OCI-M2 (cell line): ENCODE results near the gene FAM32A.
"Not testable (repeated sequence)": the region's sequence is repeated elsewhere in the genome, so short reads cannot be mapped to it uniquely, and the experiment has no call there.

Experiments
- DNase-seq: peaks from one replicate; lab custom pipeline; 2025; ENCODE audit not compliant: unreplicated experiment; lab: John Stamatoyannopoulos, UW

Gene FAM32A

DNA sequence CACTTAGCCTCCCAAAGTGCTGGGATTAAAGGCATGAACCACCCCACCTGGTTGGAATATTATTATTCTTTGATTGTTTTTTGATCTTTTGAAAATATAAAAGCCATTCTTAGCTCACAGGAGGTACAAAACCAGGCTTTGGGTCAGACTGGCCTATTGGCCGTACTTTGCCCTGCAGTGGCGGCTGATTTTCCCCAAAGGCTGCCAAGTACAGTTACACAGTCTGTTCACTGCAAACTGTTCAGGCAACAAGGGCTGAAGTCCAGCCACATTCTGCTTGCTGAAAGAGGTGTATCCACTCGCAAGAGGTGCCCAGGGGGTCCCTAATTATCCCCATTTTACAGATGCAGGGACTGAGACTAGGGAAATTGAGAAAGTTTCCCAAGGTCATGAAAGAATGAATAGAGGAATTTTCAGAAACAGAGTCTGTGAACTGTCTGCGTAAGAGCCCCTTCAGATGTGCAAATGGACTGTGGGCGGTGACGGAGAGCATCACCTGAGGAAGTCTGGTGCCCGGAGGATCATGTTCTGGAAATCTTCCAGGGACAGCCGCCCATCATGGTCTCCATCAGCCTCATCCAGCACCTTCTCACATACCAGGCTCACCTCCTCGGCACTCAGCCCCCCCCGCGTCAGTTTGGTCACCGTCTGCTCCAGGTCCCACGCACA, 20.9 kb upstream of the FAM32A start:
- DNase-seq = no peak

DNA sequence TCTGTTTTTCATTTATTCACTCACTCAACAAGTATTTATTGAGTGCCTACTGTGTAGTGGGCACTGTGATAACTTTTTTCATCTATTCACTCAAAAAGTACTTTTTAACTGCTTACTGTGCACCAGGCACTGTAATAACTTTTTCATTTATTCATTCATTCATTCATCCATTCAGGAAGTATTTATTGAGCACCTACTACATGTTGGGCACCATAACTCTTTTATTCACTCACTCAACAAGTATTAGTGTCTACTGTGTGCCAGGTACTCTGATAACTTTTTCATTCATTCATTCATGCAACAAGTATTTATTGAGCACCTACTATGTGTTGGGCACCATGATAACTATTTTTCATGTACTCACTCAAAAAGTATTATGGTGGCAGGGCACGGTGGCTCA, 18.8 kb upstream of the FAM32A start:
- DNase-seq = no peak

DNA sequence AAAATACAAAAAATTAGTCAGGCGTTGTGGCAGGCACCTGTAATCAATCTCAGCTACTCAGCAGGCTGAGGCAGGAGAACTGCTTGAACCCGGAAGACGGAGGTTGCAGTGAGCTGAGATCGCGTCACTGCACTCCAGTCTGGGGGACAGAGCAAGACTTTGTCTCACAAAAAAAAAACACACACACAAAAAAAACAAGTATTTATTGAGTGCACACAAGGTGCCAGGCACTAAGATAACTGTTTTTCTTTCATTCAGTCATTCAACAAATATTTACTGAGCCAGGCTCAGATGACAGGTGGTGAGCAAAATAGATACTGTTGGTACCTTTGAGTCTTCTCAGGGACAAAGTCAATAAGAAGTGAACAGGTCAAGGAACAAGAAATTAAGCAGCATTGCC, 18.2 kb upstream of the FAM32A start:
- DNase-seq = no peak

DNA sequence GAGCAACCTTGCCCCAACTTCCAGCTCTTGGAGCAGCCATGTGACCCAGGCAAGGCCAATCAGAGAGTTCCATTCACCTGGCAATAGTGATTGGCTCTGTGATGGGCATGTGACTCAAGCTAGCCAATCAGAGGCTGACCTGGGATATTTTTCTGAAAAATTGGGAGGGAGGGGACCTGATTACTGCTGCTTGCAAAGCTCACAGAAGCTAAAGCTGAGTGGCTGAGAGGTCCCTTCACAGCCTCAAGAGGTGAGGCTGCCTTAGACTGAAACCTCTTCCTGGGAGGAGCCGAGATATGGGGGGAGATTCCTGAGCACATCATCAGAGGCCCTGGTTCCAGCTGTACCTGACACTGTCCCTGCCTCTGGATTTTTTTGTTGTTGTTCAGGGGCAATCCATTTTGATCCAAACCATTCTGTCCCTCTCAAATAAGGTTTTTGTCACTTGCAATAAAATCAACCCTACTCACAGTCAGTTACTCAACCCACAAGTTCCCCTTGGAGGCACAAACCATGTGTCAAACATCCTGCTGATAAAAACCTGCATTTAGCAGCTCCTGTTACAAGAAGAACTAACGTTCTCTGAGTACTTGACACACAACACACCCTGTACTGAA, 16.6 kb upstream of the FAM32A start:
- DNase-seq = peak; percentile 63

DNA sequence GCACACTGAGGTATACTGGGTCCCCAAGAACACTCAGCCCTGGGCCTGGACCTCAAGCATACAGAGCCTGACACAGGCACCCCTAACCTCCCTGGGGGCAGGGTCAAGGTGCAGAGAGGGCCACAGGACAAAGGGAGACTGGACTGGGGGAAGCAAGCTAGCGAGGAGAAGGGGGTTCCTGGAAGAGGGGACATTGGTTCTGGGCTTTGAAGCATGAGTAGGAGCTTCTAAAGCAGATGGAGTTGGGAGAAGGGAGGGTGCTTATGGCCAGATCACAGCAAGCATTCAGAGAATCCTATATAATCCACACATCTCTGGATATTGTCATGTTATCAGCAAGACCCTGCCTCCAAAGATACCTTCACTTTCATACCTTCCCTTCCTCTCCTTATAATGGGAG, 15.1 kb upstream of the FAM32A start:
- DNase-seq = no peak

DNA sequence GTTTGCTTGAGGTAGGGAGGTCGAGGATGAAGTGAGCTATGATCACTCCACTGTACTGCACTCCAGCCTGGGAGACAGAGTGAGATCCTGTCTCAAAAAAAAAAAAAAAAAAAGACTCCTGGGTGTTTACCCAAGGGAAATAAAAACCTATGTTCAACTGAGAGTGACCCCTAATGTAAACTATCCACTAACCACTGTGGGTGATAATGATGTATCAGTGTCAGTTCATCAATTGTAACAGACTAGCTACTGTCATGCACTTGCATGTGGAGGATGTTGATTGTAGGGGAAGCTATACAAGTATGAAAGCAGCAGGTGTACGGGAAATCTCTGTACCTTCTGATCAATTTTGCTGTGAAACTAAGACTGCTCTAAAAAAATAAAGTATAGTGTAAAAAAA, 9.3 kb upstream of the FAM32A start:
- no peak for DNase-seq

DNA sequence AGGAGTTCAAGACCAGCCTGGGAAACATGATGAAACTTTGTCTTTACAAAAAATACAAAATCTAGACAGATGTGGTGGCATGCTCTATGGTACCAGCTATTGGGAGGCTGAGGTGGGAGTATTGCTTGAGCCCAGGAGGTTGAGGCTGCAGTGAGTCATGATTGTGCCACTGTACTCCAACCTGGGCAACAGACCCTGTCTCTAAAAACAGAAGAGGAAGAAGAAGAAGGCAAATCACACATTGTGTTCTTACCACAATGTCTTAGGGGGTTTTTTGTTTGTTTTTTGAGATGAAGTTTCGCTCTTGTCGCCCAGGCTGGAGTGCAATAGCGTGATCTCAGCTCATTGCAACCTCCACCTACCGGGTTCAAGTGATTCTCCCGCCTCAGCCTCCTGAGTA, 6.3 kb upstream of the FAM32A start:
- not testable (repeated sequence) for DNase-seq

DNA sequence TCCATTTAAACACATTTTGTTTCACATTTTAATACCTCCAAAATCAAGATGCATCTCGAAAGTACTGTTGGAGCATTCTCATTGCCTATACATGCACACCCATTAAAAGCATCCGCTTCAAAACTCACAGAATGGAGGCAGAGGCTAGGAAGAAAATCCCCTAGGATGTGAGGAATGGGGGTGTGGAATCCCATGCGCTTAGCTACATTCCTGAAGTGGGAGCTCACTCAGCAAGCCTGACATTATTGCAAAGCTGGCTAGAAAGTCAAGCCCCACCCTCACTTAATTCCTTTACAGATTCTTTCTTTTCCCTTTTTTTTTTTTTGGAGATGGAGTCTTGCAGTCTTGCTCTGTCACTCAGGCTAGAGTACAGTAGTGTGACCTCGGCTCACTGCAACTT, 4.6 kb upstream of the FAM32A start:
- DNase-seq = no peak

DNA sequence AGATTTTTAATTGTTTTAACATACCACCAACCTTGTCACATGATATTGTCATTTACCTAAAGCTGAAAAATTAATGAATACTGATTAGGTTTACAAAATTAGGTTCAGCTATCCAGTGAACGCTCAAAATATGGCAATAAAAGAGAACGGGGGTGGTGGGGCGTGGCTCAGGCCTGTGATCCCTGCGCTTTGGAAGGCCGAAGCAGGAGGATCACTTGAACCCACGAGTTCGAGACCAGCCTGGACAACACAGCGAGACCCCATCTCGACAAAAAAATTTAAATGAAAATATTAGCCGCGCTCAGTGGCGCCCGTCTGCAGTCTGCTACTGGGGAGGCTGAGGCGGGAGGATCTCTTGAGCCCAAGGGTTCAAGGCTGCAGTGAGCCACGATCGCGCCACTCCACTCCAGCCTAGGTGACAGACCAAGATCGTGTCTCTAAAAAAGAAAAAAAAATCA, 516 bp upstream of the FAM32A start:
- DNase-seq = no peak

DNA sequence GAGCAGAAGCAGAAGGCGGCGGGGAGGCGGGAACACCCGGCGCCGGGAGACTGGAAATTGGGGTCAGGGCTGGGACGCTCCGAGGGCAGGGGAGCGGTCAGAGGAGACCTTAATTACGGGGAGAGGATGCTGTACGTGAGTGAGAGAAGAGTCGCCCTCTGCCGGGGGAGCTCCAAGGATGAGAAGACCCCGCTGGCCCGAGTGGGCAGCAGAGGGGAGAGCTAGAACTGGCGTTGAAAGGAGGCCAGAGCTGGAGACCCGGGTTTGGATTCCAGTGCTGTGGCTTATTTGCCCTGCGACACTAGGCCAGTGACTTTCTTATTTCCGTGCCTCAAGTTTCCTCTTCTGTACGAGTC, 536 bp downstream of the FAM32A start:
- no peak for DNase-seq

DNA sequence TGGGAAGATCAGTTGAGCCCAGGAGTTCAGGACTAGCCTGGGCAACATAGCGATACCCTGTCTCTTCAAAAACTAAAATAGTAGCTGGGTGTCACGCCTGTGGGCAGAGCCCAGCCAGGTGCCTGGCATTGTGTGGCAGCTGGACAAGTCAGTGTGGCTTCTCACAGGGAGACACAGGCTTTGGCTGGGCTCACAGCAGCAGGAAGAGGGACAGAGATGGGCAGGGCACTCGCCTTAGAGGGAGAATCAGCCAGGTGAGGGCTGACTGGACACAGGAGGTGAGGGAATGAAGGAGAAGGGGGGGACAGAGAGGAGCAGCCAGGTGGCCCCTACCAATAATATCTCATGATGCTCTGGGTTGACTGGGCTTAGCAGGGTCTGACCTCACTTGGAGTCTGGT, 3.3 kb downstream of the FAM32A start:
- no peak for DNase-seq

DNA sequence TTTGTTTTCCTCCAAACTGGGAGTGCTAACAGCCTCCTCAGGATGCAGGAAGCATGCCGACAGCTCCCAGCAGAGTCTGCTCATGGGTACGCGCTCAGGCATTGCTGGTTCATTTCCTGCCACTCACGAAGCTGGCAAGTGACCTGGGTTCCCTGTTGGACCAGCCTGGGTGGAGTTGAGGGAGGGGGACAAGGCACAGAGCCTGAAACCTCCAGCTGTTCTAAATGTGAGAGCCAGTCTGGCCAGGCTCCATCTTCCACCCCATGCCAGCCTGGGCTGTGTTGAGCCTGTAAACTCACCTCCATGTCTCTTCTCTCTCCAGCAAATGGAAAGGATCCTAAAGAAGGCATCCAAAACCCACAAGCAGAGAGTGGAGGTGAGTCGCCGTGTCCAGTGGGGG, 5.0 kb downstream of the FAM32A start:
- no peak for DNase-seq

DNA sequence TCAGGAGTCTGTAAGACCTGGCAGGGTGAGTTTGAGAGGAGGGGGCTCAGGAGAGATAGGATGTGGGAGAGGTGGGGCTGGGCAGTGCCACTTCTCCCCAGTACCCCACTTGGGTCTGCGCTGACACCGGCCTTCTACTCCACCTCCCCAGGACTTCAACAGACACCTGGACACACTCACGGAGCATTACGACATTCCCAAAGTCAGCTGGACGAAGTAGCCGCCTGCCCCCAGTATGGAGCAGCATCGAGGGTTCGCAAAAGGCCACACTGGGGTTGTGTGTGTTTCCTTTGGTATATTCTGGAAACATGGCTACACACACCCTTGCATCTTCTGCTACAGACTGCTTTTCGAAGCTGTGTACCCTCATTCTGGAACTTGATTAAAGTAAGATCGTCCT, 5.5 kb downstream of the FAM32A start:
- DNase-seq = no peak

DNA sequence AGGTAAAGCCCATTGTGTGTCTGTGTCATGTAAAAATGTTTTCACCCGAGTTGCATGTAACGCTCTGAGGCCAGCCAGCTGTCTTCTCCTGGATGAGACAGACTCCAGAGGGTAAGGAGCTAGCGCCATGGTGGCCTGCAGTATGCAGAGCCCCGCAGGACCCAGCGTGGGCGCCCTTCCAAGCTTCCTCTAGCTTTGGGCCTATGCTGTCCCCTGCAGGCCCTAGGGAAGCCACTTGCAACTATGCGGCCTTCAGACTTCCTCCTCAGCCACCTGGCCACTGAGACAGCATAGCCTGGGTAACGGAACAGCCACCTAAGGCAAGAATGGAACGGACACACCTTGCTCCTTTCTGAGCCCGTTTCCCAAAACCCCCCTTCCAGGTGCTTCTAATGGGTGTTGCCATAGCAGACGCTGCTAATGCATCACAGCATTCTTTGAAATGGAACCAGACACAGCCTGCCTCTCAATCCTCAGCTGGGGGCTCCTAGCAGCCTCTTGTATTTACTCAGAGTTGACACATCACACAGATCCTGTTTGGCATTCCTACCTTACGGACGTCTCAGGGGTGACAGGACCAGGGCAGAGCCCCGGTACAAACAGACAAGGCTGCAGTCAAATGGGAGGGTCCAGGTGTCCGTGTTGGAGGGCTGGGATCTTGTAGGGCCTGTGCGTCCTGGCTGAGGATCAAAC, 6.2 kb downstream of the FAM32A start:
- DNase-seq = no peak

DNA sequence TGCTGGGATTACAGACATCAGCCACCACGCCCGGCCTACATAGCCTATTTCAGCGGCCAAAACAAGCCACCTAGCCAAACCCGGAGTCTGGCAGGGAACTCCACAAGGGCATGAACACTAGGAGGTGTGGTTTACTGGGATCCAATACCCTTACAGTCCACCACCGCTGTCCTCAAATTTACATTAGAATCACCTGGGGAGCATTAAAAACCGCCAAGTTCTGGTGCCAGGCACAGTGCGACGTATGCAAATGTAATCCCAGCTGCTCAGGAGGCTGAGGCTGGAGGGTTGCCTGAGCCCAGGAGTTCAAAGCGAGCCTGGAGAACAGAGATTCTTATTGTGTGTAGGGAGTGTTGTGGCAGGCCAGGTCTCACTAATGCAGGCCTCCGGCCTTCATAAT, 8.3 kb downstream of the FAM32A start:
- no peak for DNase-seq

DNA sequence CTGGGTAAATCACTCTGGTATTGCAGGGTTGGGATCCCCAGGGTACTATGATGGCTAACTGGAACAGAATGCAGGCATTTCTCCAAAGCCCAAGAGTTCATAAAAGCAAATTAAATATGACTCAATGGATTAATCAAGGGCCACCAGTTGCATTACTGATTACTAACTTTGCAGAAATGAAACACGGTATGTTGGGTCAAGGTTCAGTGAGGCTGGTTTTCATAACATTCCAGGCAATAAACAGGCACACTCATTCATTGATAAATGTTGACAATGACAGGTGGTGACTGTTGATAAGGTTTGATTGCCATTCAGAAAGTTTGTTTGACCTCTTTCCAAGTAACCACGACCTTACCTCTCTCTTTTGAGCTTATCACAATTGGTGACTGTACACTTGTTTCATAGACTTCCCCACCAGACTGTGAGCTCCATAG, 12.0 kb downstream of the FAM32A start:
- no peak for DNase-seq

DNA sequence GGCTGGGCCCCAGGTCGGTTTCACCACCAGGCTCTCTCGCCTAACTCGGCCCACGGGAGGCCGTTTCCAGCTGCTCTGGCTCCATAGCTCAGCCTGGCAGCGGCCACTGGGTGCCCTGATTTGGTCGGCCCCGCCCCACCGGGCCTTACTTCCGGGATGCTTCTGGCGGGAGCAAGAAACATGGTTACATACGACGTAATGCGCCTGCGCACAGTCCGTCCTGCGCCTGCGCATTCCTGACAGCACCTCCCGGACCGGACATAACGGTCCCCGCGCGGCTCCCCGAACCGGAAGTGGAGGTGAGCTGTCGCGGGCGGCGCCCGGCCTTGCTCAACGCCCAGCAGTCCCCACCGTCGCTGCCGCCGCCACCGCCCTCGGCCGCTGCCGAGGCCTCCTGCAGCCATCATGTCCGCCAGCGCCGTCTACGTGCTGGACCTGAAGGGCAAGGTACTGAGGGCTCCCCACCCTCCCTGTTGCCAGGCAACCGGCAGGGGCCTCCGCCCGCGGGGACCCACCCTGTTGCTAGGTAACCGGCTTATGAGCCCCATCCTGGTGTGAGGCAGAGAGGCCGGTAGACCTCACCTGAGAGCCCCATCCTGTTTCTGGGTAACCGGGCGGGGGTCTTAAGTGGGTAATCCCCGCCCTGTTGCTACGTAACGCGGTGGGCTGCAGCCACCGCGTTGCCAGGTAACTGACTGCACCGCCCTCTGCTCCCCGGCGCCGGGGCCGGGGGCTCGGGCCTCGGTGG, 12.6 kb downstream of the FAM32A start, which contains the start of gene AP1M1:
AP1M1 (plus strand) TSS at position 290 of the 748 bp plus-strand sequence; CDS start at position 406, 116 bp downstream.
- peak; percentile 99 for DNase-seq

DNA sequence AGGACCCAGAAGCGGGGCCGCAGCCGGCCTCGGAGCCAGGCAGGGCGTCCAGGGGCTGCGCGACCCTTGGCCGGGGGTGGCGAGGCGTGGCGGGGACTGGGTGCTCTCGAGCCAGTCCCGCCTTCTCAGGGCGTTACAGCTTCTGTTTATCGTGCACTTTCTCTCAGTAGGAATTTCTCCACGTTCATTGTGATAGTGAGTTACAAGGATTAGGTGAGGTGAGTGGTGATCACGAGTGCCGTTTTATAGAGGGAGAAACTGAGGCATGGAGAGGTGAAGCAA, 13.1 kb downstream of the FAM32A start:
- no peak for DNase-seq

DNA sequence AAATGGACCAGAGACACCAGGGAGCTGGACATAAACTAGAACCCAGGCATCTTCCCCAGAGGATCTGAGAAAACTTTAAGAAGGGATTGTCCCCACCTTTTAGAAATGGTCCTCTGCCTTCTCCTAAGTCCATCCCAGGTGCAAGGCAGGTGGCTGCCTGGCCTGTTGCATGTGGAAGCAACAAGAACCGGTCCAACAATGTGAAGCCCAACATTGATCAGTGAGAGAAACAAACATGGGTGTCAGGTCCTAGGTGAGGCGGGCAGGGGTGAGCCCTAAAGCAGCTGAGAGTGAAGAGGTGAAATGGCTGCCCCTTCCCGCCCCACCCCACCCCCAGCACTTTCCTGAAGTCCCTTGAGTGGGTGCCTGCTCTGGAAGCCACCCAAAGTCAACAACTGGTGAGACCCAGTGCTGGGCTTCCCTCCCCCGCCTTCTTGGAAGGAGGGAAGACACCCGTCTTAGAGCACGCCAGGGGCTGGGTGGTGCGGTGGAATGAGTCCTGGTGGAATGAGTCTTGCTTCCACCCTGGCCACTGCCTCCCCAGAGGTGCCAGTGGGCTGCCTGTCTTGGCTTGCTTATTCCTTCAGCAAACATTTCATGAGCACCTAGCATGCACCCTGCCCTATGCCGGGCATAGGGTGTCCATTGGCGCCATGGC, 14.2 kb downstream of the FAM32A start:
- no peak for DNase-seq

DNA sequence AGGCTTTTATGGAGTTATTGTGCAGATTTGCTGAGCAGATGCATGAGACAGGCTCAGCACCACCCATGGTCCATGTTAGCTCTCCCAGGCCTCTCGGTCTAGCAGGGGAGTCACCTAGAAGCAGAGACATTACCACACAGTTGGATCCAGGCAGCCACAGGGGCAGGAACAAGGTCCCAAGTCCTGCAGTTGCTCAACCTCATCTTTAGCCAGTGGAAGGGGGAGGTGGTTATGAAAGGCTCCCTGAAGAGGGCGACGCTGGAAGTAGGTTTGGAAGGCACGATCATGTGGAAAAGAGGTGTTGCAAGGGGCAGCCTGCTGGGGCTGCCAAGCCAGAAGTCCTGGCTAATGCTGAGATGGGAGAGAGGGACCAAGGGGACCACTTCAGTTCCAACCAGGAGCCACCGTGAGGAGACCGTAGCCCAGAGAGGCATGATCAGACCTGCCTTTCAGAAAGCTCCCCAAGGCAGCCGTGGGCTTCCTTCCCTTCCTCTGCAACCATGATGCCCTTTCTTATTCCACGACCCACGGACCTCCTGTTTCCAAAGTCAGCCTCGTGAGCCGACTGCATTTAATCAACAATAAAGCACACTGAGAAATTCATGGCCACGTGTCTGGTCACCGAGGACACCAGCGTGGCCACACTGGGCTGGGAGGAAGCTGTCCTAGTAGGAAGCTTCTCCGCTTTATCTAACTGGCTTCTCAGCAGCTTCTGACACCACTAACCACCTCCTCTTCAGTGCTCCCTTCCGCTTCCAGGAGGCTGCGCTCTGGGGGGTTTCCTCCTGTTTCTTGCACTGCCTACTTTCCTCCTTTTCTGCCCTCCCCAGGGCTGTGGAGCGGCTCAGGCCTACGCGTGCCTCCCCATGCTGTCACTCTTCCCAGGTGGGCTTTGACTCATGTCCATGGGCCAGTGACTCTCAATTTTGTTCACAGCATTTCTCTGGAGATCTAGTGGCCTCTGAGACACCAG, 15.1 kb downstream of the FAM32A start:
- DNase-seq = no peak
